Immature natural killer cell (primary cell): ENCODE data around the gene ITGA8. TPM values are rescaled to one million over a fixed set of nuclear protein-coding genes. Genes with fewer than 3 reads are reported as not detected.
"Not testable (repeated sequence)": the region's sequence is repeated elsewhere in the genome, so short reads cannot be mapped to it uniquely, and the experiment has no call there.

Source experiments
- DNase-seq, 3 donors: peaks; one replicate each; pipeline ENCODE4 v3.0.0; 2022; ENCODE audit warnings: mixed read lengths in 1 of 3
- H3K27ac Mint-ChIP-seq, 6 donors: one replicate each; pipeline ENCODE4 v1.8.0; 2020; ENCODE audit warnings: mixed read lengths in 6 of 6, mild to moderate bottlenecking in 5 of 6, inconsistent platforms in 4 of 6, moderate library complexity in 3 of 6
- H3K27me3 Mint-ChIP-seq, 3 donors: one replicate each; pipeline ENCODE4 v1.8.0; 2020 to 2021; ENCODE audit warnings: low read depth in 3 of 3, mild to moderate bottlenecking in 3 of 3, mixed read lengths in 3 of 3, moderate library complexity in 3 of 3, inconsistent platforms in 1 of 3
- H3K36me3 Mint-ChIP-seq, 3 donors: one replicate each; pipeline ENCODE4 v1.8.0; 2020; ENCODE audit warnings: mixed read lengths in 3 of 3, inconsistent platforms in 2 of 3, mild to moderate bottlenecking in 2 of 3
- H3K4me1 Mint-ChIP-seq, 2 donors: one replicate each; pipeline ENCODE4 v1.8.0; 2020; ENCODE audit warnings: inconsistent platforms in 2 of 2, mild to moderate bottlenecking in 2 of 2, mixed read lengths in 2 of 2, moderate library complexity in 1 of 2
- H3K4me3 Mint-ChIP-seq, 5 donors: one replicate each; pipeline ENCODE4 v1.8.0; 2020; ENCODE audit warnings: mild to moderate bottlenecking in 5 of 5, mixed read lengths in 5 of 5, inconsistent platforms in 3 of 5, moderate library complexity in 3 of 5
- H3K9me3 Mint-ChIP-seq, 6 donors: one replicate each; pipeline ENCODE4 v1.8.0; 2020; ENCODE audit warnings: mild to moderate bottlenecking in 6 of 6, mixed read lengths in 6 of 6, inconsistent platforms in 4 of 6, moderate library complexity in 3 of 6
- polyA plus RNA-seq, 3 donors: library from polyadenylated mRNA; unstranded; fragments of 300-500 nt; fragmentation: Illumina TruSeq; gene quantifications; one replicate each; pipeline ENCODE4 v1.2.3, GENCODE V29; 2021

Gene ITGA8
- polyA plus RNA-seq, 3 donors from 2014 or later, result not detected

- Mint-ChIP-seq H3K4me3 (no peak overlapping the region), H3K9me3 (peaks cover 0 to 5% (median under 1%) of the 10 kb centered on the region in 6 donors), H3K27ac (no peak overlapping the region), H3K4me1 (no peaks in the 10 kb centered on the region), H3K36me3 (no peaks in the 10 kb centered on the region), H3K27me3 (peaks cover 2 to 9% (median 4%) of the 10 kb centered on the region in 3 donors)
- no peak for DNase-seq
Measured at GRCh38 chr10:15540727-15541126, 179.0 kb downstream of the ITGA8 start.

- peaks cover 0 to 5% (median 0%) of the 10 kb centered on the region in 6 donors for H3K9me3 Mint-ChIP-seq
- no peak overlapping the region for H3K4me3 Mint-ChIP-seq
- H3K27me3 Mint-ChIP-seq, result peaks cover 2 to 9% (median 2%) of the 10 kb centered on the region in 3 donors
- H3K27ac Mint-ChIP-seq, result no peak overlapping the region
- no peaks in the 10 kb centered on the region for H3K36me3 Mint-ChIP-seq
- no peak for DNase-seq
- H3K4me1 Mint-ChIP-seq, result no peaks in the 10 kb centered on the region
Measured at GRCh38 chr10:15539262-15539661, 180.5 kb downstream of the ITGA8 start.

- H3K27ac Mint-ChIP-seq, H3K36me3 Mint-ChIP-seq, H3K27me3 Mint-ChIP-seq, DNase-seq, H3K4me1 Mint-ChIP-seq, H3K9me3 Mint-ChIP-seq, H3K4me3 Mint-ChIP-seq: not testable (repeated sequence)
Measured at GRCh38 chr10:15534928-15535538, 184.7 kb downstream of the ITGA8 start.

- Mint-ChIP-seq H3K4me1 (no peaks in the 10 kb centered on the region), H3K9me3 (no peaks in the 10 kb centered on the region), H3K27me3 (peaks cover 0 to 2% (median 1%) of the 10 kb centered on the region in 3 donors), H3K36me3 (no peaks in the 10 kb centered on the region), H3K27ac (no peak overlapping the region), H3K4me3 (no peak overlapping the region)
- no peak for DNase-seq
Measured at GRCh38 chr10:15531927-15532722, 187.6 kb downstream of the ITGA8 start.

- H3K36me3 Mint-ChIP-seq, result no peaks in the 10 kb centered on the region
- no peak for DNase-seq
- no peak overlapping the region for H3K4me3 Mint-ChIP-seq
- H3K27ac Mint-ChIP-seq, result no peak overlapping the region
- H3K27me3 Mint-ChIP-seq, result peaks cover 0 to 2% (median 1%) of the 10 kb centered on the region in 3 donors
- no peaks in the 10 kb centered on the region for H3K4me1 Mint-ChIP-seq
- no peaks in the 10 kb centered on the region for H3K9me3 Mint-ChIP-seq
Measured at GRCh38 chr10:15528859-15529239, 190.9 kb downstream of the ITGA8 start.

GRCh38 chr10:15526754-15527153, 193.0 kb downstream of the ITGA8 start:
- Mint-ChIP-seq H3K4me3 (no peak overlapping the region), H3K9me3 (no peaks in the 10 kb centered on the region), H3K36me3 (no peaks in the 10 kb centered on the region), H3K4me1 (no peaks in the 10 kb centered on the region), H3K27ac (no peak overlapping the region), H3K27me3 (peaks cover 0 to 2% (median 1%) of the 10 kb centered on the region in 3 donors)
- DNase-seq, result no peak

- H3K27ac Mint-ChIP-seq, result no peak overlapping the region
- no peaks in the 10 kb centered on the region for H3K9me3 Mint-ChIP-seq
- no peak overlapping the region for H3K4me3 Mint-ChIP-seq
- peaks cover 0 to 2% (median 1%) of the 10 kb centered on the region in 3 donors for H3K27me3 Mint-ChIP-seq
- DNase-seq, result no peak
- H3K36me3 Mint-ChIP-seq, result no peaks in the 10 kb centered on the region
- no peaks in the 10 kb centered on the region for H3K4me1 Mint-ChIP-seq
Measured at GRCh38 chr10:15521328-15521903, 198.3 kb downstream of the ITGA8 start.

- H3K27me3 Mint-ChIP-seq, result peaks cover 0 to 2% (median 1%) of the 10 kb centered on the region in 3 donors
- no peaks in the 10 kb centered on the region for H3K4me1 Mint-ChIP-seq
- no peak overlapping the region for H3K4me3 Mint-ChIP-seq
- H3K9me3 Mint-ChIP-seq, result no peaks in the 10 kb centered on the region
- no peak overlapping the region for H3K27ac Mint-ChIP-seq
- H3K36me3 Mint-ChIP-seq, result no peaks in the 10 kb centered on the region
- DNase-seq, result no peak
Measured at GRCh38 chr10:15518250-15518649, 201.5 kb downstream of the ITGA8 start.

- Mint-ChIP-seq H3K36me3 (no peaks in the 10 kb centered on the region), H3K9me3 (no peaks in the 10 kb centered on the region), H3K4me1 (no peaks in the 10 kb centered on the region), H3K27me3 (peaks cover 0 to 2% (median 1%) of the 10 kb centered on the region in 3 donors), H3K4me3 (no peak overlapping the region), H3K27ac (no peak overlapping the region)
- DNase-seq, result no peak
Measured at GRCh38 chr10:15516256-15517085, 203.3 kb downstream of the ITGA8 start.

- no peaks in the 10 kb centered on the region for H3K36me3 Mint-ChIP-seq
- H3K4me3 Mint-ChIP-seq, result no peak overlapping the region
- peaks cover 0 to 2% (median 1%) of the 10 kb centered on the region in 3 donors for H3K27me3 Mint-ChIP-seq
- H3K27ac Mint-ChIP-seq, result no peak overlapping the region
- no peaks in the 10 kb centered on the region for H3K9me3 Mint-ChIP-seq
- no peak for DNase-seq
- no peaks in the 10 kb centered on the region for H3K4me1 Mint-ChIP-seq
Measured at GRCh38 chr10:15515202-15515601, 204.5 kb downstream of the ITGA8 start.

GRCh38 chr10:15510963-15511362, 208.8 kb downstream of the ITGA8 start:
- no peaks in the 10 kb centered on the region for H3K36me3 Mint-ChIP-seq

GRCh38 chr10:15505329-15505728, 214.4 kb downstream of the ITGA8 start:
- Mint-ChIP-seq H3K9me3 (peaks cover 0 to 3% (median 0%) of the 10 kb centered on the region in 6 donors), H3K4me1 (no peaks in the 10 kb centered on the region), H3K27me3 (peaks cover 4 to 10% (median 9%) of the 10 kb centered on the region in 3 donors), H3K4me3 (no peak overlapping the region), H3K36me3 (no peaks in the 10 kb centered on the region), H3K27ac (no peak overlapping the region)
- DNase-seq, result no peak

More at GRCh38 chr10:15510963-15511362, 208.8 kb downstream of the ITGA8 start:
- Mint-ChIP-seq H3K4me3 (no peak overlapping the region), H3K4me1 (no peaks in the 10 kb centered on the region), H3K9me3 (peaks cover 0 to 3% (median 0%) of the 10 kb centered on the region in 6 donors), H3K27me3 (peaks cover 0 to 7% (median 6%) of the 10 kb centered on the region in 3 donors), H3K27ac (no peak overlapping the region)
- no peak for DNase-seq

- DNase-seq, result no peak
- Mint-ChIP-seq H3K9me3 (peaks cover 0 to 3% (median 0%) of the 10 kb centered on the region in 6 donors), H3K4me3 (no peak overlapping the region), H3K36me3 (no peaks in the 10 kb centered on the region), H3K27ac (no peak overlapping the region), H3K4me1 (no peaks in the 10 kb centered on the region), H3K27me3 (peaks cover 4 to 7% (median 7%) of the 10 kb centered on the region in 3 donors)
Measured at GRCh38 chr10:15504101-15504840, 215.5 kb downstream of the ITGA8 start.
